WTC11 (cell line): ENCODE data around the gene NQO2.

Source experiments
- TF ChIP-seq, protein P1 (sequence below): fragments of 200-600 bp; IDR thresholded peaks from 2 replicates; pipeline ENCODE4 v1.8.0; 2022; ENCODE audit warnings: antibody characterized with exemption
- TF ChIP-seq, protein P2 (sequence below): sonication (generic); formaldehyde crosslinking; IDR thresholded peaks from 2 replicates; pipeline ENCODE4 v1.8.1; 2023; ENCODE audit warnings: mild to moderate bottlenecking, moderate library complexity, missing genetic modification reagents
- TF ChIP-seq, protein P3 (sequence below): sonication (generic); formaldehyde crosslinking; IDR thresholded peaks from 2 replicates; pipeline ENCODE4 v1.8.1; 2022; ENCODE audit warnings: low read depth, missing genetic modification reagents, borderline replicate concordance
- TF ChIP-seq, protein P4 (sequence below): fragments of 250-450 bp; sonication (Bioruptor Pico); IDR thresholded peaks from 2 replicates; pipeline ENCODE4 v2.1.2; 2022; ENCODE audit warnings: mild to moderate bottlenecking, moderate library complexity
- TF ChIP-seq, protein P5 (sequence below): sonication (generic); formaldehyde crosslinking; IDR thresholded peaks from 2 replicates; pipeline ENCODE4 v1.8.1; 2023; ENCODE audit warnings: mild to moderate bottlenecking, missing genetic modification reagents, moderate library complexity

DNA sequence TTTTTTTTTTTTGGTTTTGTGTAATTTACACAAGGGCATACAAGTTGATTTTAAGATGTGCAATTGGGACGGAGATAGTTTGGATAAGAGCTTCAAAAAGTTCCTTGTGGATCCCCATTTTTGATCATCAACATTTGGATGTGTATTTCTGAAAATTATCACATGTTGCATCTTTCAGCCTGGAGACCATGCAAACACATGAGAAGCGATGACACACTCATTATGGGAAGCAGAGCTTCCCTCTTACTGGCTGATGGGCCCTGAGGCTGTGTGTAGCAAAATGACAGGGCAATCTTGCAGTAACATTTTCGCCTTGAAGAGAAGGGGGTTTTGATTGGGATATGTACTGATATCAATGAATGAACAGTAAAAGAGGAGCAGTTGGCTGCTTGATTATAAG is 46.6 kb downstream of the NQO2 start:
- TF ChIP-seq, protein P1, sequence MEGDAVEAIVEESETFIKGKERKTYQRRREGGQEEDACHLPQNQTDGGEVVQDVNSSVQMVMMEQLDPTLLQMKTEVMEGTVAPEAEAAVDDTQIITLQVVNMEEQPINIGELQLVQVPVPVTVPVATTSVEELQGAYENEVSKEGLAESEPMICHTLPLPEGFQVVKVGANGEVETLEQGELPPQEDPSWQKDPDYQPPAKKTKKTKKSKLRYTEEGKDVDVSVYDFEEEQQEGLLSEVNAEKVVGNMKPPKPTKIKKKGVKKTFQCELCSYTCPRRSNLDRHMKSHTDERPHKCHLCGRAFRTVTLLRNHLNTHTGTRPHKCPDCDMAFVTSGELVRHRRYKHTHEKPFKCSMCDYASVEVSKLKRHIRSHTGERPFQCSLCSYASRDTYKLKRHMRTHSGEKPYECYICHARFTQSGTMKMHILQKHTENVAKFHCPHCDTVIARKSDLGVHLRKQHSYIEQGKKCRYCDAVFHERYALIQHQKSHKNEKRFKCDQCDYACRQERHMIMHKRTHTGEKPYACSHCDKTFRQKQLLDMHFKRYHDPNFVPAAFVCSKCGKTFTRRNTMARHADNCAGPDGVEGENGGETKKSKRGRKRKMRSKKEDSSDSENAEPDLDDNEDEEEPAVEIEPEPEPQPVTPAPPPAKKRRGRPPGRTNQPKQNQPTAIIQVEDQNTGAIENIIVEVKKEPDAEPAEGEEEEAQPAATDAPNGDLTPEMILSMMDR = no peak
- TF ChIP-seq, protein P2, sequence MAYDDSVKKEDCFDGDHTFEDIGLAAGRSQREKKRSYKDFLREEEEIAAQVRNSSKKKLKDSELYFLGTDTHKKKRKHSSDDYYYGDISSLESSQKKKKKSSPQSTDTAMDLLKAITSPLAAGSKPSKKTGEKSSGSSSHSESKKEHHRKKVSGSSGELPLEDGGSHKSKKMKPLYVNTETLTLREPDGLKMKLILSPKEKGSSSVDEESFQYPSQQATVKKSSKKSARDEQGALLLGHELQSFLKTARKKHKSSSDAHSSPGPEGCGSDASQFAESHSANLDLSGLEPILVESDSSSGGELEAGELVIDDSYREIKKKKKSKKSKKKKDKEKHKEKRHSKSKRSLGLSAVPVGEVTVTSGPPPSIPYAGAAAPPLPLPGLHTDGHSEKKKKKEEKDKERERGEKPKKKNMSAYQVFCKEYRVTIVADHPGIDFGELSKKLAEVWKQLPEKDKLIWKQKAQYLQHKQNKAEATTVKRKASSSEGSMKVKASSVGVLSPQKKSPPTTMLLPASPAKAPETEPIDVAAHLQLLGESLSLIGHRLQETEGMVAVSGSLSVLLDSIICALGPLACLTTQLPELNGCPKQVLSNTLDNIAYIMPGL (CRISPR knock-in tag) = no peak
- TF ChIP-seq, protein P3, sequence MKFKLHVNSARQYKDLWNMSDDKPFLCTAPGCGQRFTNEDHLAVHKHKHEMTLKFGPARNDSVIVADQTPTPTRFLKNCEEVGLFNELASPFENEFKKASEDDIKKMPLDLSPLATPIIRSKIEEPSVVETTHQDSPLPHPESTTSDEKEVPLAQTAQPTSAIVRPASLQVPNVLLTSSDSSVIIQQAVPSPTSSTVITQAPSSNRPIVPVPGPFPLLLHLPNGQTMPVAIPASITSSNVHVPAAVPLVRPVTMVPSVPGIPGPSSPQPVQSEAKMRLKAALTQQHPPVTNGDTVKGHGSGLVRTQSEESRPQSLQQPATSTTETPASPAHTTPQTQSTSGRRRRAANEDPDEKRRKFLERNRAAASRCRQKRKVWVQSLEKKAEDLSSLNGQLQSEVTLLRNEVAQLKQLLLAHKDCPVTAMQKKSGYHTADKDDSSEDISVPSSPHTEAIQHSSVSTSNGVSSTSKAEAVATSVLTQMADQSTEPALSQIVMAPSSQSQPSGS (CRISPR knock-in tag) = no peak
- TF ChIP-seq, protein P4, sequence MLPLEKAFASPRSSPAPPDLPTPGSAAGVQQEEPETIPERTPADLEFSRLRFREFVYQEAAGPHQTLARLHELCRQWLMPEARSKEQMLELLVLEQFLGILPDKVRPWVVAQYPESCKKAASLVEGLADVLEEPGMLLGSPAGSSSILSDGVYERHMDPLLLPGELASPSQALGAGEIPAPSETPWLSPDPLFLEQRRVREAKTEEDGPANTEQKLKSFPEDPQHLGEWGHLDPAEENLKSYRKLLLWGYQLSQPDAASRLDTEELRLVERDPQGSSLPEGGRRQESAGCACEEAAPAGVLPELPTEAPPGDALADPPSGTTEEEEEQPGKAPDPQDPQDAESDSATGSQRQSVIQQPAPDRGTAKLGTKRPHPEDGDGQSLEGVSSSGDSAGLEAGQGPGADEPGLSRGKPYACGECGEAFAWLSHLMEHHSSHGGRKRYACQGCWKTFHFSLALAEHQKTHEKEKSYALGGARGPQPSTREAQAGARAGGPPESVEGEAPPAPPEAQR (CRISPR knock-in tag) = no peak
- TF ChIP-seq, protein P5, sequence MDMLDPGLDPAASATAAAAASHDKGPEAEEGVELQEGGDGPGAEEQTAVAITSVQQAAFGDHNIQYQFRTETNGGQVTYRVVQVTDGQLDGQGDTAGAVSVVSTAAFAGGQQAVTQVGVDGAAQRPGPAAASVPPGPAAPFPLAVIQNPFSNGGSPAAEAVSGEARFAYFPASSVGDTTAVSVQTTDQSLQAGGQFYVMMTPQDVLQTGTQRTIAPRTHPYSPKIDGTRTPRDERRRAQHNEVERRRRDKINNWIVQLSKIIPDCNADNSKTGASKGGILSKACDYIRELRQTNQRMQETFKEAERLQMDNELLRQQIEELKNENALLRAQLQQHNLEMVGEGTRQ = no peak
